ENCODE results near the gene ADCY1. TPM values are rescaled to one million over a fixed set of nuclear protein-coding genes. Genes with fewer than 3 reads are reported as not detected.

Gene ADCY1
- total RNA-seq, 2 donors from 2014 or later, result 0.87 to 1.2 TPM

GRCh38 chr7:45590679-45591057 lies 16.5 kb downstream of the ADCY1 start:
- intact Hi-C loops (cut with DNase I, micrococcal nuclease), result no loop called here
- ATAC-seq (no peak), DNase-seq (no peak)

- intact Hi-C loops (cut with DNase I, micrococcal nuclease), result no loop called here
- ATAC-seq, result no peak
Observed at GRCh38 chr7:45591101-45591906, 17.1 kb downstream of the ADCY1 start.

GRCh38 chr7:45592230-45592991 lies 18.2 kb downstream of the ADCY1 start:
- no peak for DNase-seq
- intact Hi-C loops (cut with DNase I, micrococcal nuclease), result no loop called here

More at GRCh38 chr7:45591101-45591906, 17.1 kb downstream of the ADCY1 start:
- peak in 1 of 2 donors; percentile 16 for DNase-seq

GRCh38 chr7:45593121-45593541 lies 19.0 kb downstream of the ADCY1 start:
- intact Hi-C loops (cut with DNase I, micrococcal nuclease), result no loop called here
- DNase-seq, result no peak
- no peak for ATAC-seq

More at GRCh38 chr7:45592230-45592991, 18.2 kb downstream of the ADCY1 start:
- no peak for ATAC-seq

GRCh38 chr7:45593877-45594276 lies 19.7 kb downstream of the ADCY1 start:
- DNase-seq, result no peak
- ATAC-seq, result no peak
- intact Hi-C loops (cut with DNase I, micrococcal nuclease), result no loop called here

- no peak for ATAC-seq
- DNase-seq, result no peak
- intact Hi-C loops (cut with DNase I, micrococcal nuclease), result no loop called here
Observed at GRCh38 chr7:45594745-45595535, 20.8 kb downstream of the ADCY1 start.

GRCh38 chr7:45595809-45596664 lies 21.9 kb downstream of the ADCY1 start:
- intact Hi-C loops (cut with DNase I, micrococcal nuclease), result no loop called here
- ATAC-seq, result no peak
- DNase-seq, result no peak

- intact Hi-C loops (cut with DNase I, micrococcal nuclease), result no loop called here
- no peak for ATAC-seq
Observed at GRCh38 chr7:45596665-45597095, 22.5 kb downstream of the ADCY1 start.

GRCh38 chr7:45597286-45597984 lies 23.3 kb downstream of the ADCY1 start:
- intact Hi-C loops (cut with DNase I, micrococcal nuclease), result no loop called here
- DNase-seq (no peak), ATAC-seq (no peak)

More at GRCh38 chr7:45596665-45597095, 22.5 kb downstream of the ADCY1 start:
- no peak for DNase-seq

- ATAC-seq (no peak), DNase-seq (no peak)
- intact Hi-C loops (cut with DNase I, micrococcal nuclease), result no loop called here
Observed at GRCh38 chr7:45598886-45599520, 24.8 kb downstream of the ADCY1 start.

- no peak for ATAC-seq
- intact Hi-C loops (cut with DNase I, micrococcal nuclease), result no loop called here
- DNase-seq, result no peak
Observed at GRCh38 chr7:45599851-45600706, 25.9 kb downstream of the ADCY1 start.

GRCh38 chr7:45601094-45601493 lies 26.9 kb downstream of the ADCY1 start:
- intact Hi-C loops (cut with DNase I, micrococcal nuclease), result no loop called here
- DNase-seq, result no peak
- no peak for ATAC-seq

GRCh38 chr7:45601816-45602540 lies 27.8 kb downstream of the ADCY1 start:
- no peak for DNase-seq
- no peak for ATAC-seq
- intact Hi-C loops (cut with DNase I, micrococcal nuclease), result no loop called here

- DNase-seq (no peak), ATAC-seq (no peak)
- intact Hi-C loops (cut with DNase I, micrococcal nuclease), result no loop called here
Observed at GRCh38 chr7:45606050-45606449, 31.9 kb downstream of the ADCY1 start.

GRCh38 chr7:45606931-45607330 lies 32.8 kb downstream of the ADCY1 start:
- ATAC-seq, result no peak

GRCh38 chr7:45609180-45609579 lies 35.0 kb downstream of the ADCY1 start:
- no peak for ATAC-seq
- DNase-seq, result no peak
- intact Hi-C loops (cut with DNase I, micrococcal nuclease), result no loop called here

More at GRCh38 chr7:45606931-45607330, 32.8 kb downstream of the ADCY1 start:
- DNase-seq, result no peak
- intact Hi-C loops (cut with DNase I, micrococcal nuclease), result no loop called here

All from left colon (tissue), 2 donors.